Brain pericyte (primary cell): ENCODE results near the gene ROBO2.
A peak's percentile ranks its signal among the peaks of the same experiment; 100 is the strongest.

Experiments used
- DNase-seq: peaks from one replicate; pipeline ENCODE4 v3.0.0-alpha.2; 2012; ENCODE audit warnings: low read depth, low spot score

Gene ROBO2

GRCh38 chr3:77325280-77325679, 285.4 kb downstream of the ROBO2 start:
- no peak for DNase-seq

- DNase-seq: no peak
These were observed 285.8 kb downstream of the ROBO2 start for GRCh38 chr3:77325702-77326101.

DNA sequence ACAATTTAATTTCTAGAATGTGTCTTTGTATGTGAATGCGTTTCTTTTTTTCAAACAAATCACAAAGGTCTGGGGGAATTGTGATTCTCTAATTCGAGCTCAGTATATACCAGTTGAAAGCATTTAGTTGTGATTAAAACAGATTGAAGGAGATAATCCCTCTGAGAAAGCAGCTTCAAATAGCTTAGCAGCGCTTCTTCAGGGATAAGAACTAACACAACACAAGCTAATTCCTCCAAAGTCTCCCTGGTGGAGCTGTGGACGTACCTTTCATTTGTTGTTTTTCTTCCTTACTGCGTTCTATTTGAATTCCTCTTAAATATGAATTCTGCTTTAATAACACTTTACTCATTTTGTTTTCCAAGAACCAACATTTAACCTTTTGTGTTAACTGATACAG, 286.7 kb downstream of the ROBO2 start:
- no peak for DNase-seq

DNA sequence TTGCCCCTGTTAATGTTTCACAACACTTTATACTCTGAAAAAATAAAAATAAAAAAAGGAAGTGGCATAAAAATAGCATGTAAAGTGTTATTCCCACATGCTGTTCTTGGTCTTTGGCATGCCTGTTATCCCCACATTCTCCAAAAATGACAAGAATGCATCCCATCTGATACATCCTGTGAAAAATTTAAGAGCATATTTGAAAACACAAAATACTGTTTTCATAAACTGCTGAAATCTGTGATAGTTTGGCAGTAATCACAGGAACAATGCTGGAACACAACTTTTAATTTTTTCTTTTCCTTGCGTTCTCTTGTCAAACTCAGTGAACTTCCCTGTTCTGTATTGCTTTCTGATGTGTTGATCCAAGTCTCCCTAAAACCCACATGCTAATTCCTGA, 288.8 kb downstream of the ROBO2 start:
- DNase-seq: no peak

DNA sequence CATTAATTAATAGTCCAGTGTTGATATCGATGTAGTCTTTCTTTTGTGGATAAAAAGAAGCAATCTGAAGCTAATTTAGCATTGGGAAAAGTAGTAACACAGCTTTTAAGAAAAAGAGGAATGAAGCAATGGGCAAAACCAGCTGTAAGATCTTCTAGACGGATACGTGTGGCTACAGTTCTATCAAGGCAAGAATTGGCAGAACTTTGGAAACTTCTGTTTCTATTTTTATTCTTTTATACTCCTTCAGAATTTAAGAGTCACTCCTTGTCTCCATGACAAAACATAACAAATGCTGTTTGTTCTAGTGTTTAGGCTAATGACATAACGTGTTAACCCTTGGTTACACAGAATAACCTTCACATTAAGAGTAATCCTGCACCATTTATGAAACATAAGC, 289.2 kb downstream of the ROBO2 start:
- DNase-seq: no peak

- no peak for DNase-seq
These were observed 298.3 kb downstream of the ROBO2 start for GRCh38 chr3:77338195-77338594.

DNA sequence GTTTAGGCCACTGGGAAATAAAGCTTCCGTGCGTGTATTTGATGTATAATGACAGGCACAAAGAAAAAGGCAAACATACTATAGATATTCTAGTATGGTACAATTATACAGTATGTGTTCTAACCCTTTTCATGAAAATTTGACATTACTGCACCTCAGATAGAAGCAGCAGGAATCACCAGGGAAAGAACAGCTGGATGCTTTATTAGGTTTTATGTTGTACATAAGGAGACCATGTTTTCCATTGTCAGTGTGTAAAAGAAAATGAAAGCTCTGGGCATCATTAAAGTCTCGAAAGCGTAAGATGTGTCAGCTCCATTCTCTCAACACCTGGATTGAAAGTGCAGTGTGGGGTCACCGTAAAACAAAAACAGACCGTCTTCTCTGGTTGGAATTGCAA, 302.1 kb downstream of the ROBO2 start:
- no peak for DNase-seq

DNA sequence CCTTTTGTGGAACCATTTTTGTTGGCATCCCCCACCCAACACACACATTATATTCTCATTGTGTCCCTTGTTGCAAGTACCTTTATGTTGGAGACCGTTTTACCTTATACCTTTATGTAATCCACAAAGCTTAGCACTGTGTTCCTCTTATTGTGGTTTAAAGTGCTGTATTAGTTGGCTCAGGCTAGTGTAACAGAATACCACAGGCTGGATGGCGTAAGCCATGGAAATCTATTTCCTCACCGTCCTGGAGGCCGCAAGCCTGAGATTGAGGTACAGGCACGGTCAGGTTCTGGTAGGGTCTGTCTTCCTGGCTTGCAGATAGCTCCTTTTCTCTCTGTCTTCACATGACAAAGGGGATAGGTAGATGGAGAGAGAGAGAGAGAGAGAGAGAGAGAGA, 302.8 kb downstream of the ROBO2 start:
- no peak for DNase-seq

DNA sequence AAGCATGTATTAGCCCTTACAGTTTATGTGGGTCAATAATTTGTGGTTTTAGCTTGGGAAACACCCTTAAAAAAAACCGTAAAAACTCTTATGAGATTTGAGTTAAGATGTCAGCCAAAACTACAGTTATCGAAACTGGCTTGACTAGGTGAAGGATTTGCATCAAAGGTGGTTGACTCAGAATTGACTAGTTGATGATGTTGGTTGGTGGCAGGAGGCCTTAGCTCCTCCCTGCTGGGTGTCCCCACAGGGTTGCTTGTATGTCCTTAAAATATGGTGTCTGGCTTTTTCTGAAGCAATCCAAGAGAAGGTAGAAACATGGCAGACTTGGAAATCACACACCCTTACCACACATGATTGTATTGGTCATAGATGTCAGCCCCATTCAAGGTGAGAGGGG, 305.1 kb downstream of the ROBO2 start:
- DNase-seq: no peak

DNA sequence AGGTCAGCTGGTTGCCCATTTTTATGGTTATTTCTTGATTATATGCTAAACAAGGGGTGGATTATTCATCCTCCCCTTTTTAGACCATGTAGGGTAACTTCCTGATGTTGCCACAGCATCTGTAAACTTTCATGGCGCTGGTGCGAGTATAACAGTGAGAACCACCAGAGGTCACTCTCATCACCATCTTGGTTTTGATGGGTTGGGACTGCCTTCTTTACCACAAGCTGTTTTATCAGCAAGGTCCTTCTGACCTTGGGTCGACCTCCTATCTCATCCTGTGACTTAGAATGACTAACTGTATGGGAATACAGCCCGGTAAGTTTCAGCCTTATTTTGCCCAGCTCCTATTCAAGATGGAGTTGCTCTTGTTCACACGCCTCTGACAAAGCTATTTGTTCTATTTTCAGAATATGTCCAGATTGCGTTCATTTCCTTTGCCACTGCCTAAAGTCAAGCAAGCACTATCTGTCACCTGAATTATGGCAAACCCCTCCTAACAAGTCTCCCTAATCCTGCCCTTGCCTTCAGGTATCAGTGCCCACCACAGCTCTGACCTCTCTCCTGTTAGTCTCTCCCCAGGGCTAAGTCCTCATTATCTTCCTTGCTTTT, 308.5 kb downstream of the ROBO2 start:
- DNase-seq: no peak

GRCh38 chr3:77354958-77355357, 315.1 kb downstream of the ROBO2 start:
- DNase-seq: no peak

- DNase-seq: no peak
These were observed 323.0 kb downstream of the ROBO2 start for GRCh38 chr3:77362936-77363335.

DNA sequence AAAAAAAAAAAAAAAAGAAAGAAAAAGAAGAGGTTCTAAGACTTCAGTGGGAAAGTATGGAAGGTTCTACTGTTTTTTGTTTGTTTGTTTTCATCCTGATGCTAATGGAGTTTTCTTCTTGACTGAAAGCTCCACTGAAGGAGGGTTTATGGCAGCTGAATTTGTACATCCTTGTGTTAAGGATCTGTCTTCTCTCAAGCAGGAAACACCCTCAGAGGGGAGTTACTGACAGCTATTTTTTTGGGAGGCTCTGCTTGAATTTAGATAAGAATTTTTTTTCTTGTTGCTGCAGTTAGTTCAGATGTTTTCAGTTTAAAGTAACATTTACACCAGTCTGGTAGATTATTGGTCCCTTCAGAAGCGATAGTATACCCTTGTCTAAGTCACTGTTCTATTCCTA, 325.3 kb downstream of the ROBO2 start:
- no peak for DNase-seq

GRCh38 chr3:77370413-77370812, 330.5 kb downstream of the ROBO2 start:
- DNase-seq: peak; percentile 40

DNA sequence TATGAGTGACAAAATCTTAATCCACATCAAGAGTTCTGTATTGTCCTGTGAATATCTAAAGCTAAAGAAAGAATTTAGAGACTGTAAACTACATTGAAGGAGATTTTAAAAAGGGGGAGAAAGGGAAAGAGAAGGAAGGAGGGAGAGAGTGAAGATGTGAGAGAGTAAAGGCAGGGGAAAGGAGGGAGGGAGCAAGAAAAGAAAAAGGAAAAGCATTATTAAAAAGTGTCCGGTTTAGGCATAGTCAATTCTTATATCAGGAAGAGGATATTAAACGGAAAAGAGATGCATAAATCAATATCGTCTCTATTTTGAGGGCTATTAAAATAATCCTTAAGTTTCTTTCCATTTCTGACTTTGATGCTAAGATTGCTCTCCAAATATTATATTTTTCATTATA, 332.1 kb downstream of the ROBO2 start:
- DNase-seq: no peak

- DNase-seq: no peak
These were observed 332.9 kb downstream of the ROBO2 start for GRCh38 chr3:77372634-77373346.

- DNase-seq: no peak
These were observed 333.7 kb downstream of the ROBO2 start for GRCh38 chr3:77373619-77374018.

DNA sequence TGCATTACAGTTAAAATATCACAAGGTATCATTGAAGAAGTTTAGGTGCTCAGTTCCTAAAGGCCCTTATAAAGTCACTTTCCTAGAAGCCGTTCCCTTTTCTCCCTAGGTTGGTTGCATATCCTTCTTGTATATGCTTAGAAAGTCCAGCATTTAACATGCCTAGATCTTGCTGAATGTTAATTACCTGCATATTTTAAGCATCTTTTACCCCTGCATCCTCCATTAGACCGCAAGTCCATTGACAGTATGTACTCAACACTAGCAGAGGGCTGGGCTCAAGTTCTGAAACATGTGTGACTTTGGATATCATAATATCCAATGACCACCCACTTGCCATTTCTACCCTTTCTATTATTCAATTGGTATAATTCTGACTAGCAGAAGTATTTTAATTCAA, 336.6 kb downstream of the ROBO2 start:
- DNase-seq: no peak

DNA sequence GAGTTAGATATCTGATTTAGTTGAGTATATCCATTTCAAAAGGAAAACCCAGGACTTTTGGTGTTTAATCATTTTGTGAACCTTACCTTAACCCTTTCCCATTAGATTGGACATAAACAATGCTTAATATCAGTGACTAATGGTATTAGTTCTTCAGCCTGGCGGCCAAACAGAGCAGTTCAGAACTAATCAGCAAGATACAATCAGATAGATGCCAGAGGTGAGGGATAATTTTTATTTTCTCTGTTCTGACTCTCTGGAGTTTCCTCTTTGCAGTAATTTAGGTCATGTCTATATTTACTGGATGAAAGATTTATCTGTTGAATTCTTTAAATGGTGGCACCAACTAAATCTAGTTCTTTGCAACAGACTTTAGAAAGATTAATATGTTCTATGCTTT, 337.8 kb downstream of the ROBO2 start:
- DNase-seq: no peak

- DNase-seq: no peak
These were observed 340.2 kb downstream of the ROBO2 start for GRCh38 chr3:77380136-77380535.

DNA sequence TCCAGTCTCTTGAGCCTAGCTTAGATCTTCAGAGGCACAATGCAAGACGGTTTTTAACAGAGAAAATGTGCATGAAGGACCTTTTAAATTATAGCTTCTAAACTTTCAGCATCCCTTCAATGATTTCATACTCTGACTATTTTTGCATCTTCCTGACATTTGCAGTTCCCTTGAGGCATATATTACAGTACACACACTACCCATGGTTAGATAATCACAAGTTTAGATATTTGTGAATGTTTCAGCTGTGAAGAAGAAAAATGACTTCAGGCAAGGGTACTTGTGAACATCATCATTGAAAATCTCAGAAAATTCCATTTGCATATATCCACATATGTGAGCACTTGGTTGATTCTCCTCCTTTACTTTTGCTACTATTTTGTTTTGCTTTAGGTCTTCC, 341.5 kb downstream of the ROBO2 start:
- DNase-seq: no peak

DNA sequence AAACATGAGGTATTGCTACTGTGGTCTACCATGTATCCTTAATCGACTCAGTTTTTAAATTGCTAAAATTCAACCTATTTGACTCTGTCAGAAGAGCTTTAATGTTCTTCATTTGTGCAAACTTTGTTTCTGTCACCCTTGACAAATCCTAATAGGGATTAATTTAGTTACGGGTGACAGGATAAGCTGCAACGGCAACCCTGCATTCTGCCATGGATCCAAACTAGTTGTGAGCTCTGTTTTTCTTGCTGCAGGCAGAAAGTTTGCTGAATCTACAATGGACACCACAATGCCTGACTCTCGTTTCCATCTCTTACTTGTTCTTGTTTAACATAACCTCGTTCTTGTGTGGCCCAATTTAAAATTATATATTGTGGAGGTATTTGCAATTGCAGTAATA, 352.3 kb downstream of the ROBO2 start:
- no peak for DNase-seq

- no peak for DNase-seq
These were observed 354.1 kb downstream of the ROBO2 start for GRCh38 chr3:77394046-77394445.

GRCh38 chr3:77404871-77405270, 365.0 kb downstream of the ROBO2 start:
- DNase-seq: no peak
